ENCODE measurements around the gene H1-8.

H1-8 gene

GRCh38 chr3:129597087-129597999 is 54.4 kb downstream of the H1-8 start (continued):
- TF ChIP-seq CSRNP3 (CRISPR knock-in tag; IDR thresholded peaks at IDR 0.05): no peak

GRCh38 chr3:129598000-129598381 is 55.0 kb downstream of the H1-8 start:
- TF ChIP-seq TSHZ2 (CRISPR knock-in tag; IDR thresholded peaks at IDR 0.05): no peak
- TF ChIP-seq ZNF8 (CRISPR knock-in tag; IDR thresholded peaks at IDR 0.05): no peak
- no peak for TF ChIP-seq CSRNP3 (CRISPR knock-in tag; IDR thresholded peaks at IDR 0.05)
- TF ChIP-seq ZNF70 (CRISPR knock-in tag; IDR thresholded peaks at IDR 0.05): no peak
- ATAC-seq: no peak

GRCh38 chr3:129598484-129598883 is 55.5 kb downstream of the H1-8 start:
- TF ChIP-seq BACH2 (CRISPR knock-in tag; IDR thresholded peaks at IDR 0.05; ENCODE audit: borderline replicate concordance): no peak
- TF ChIP-seq CSRNP3 (CRISPR knock-in tag; IDR thresholded peaks at IDR 0.05): no peak
- ATAC-seq: no peak

- ATAC-seq: no peak
- TF ChIP-seq ZC3H10 (CRISPR knock-in tag; IDR thresholded peaks at IDR 0.05) (no peak), CSRNP3 (CRISPR knock-in tag; IDR thresholded peaks at IDR 0.05) (no peak), ZFP3 (CRISPR knock-in tag; IDR thresholded peaks at IDR 0.05) (no peak), CREB5 (CRISPR knock-in tag; IDR thresholded peaks at IDR 0.05; ENCODE audit: low read depth) (no peak), ISL1 (CRISPR knock-in tag; IDR thresholded peaks at IDR 0.05) (no peak), TOX (CRISPR knock-in tag; IDR thresholded peaks at IDR 0.05; ENCODE audit: borderline replicate concordance) (no peak), PPARA (CRISPR knock-in tag; IDR thresholded peaks at IDR 0.05; ENCODE audit: borderline replicate concordance) (no peak), ZNF8 (CRISPR knock-in tag; IDR thresholded peaks at IDR 0.05) (no peak), SNAI2 (CRISPR knock-in tag; IDR thresholded peaks at IDR 0.05) (no peak), ARNTL (CRISPR knock-in tag; IDR thresholded peaks at IDR 0.05; ENCODE audit: borderline replicate concordance, low read depth) (no peak), GLIS3 (CRISPR knock-in tag; IDR thresholded peaks at IDR 0.05) (no peak)
These were observed 56.1 kb downstream of the H1-8 start for GRCh38 chr3:129599073-129599472.
